BLaER1 treated with 17β-estradiol and CSF1 and Interleukin-3, amounts not matched to agents 10 nM and 100 nM (cell line): ENCODE results near the gene LYPD4.

Experiments used
- H3K27ac ChIP-seq, 11 experiments: shearing (Covaris generic); formaldehyde crosslinking; 2 replicates each; pipeline ENCODE4 v1.8.1; 2022
- H3K27me3 ChIP-seq, 11 experiments: shearing (Covaris generic); formaldehyde crosslinking; 2 replicates each; pipeline ENCODE4 v1.8.1; 2022
- H3K36me3 ChIP-seq, 11 experiments: shearing (Covaris generic); formaldehyde crosslinking; 2 replicates each; pipeline ENCODE4 v1.8.1; 2022
- H3K4me1 ChIP-seq, 10 experiments: shearing (Covaris generic); formaldehyde crosslinking; 2 replicates each; pipeline ENCODE4 v1.8.1; 2022
- H3K4me2 ChIP-seq, 11 experiments: shearing (Covaris generic); formaldehyde crosslinking; 2 replicates each; pipeline ENCODE4 v1.8.1; 2022
- H3K4me3 ChIP-seq, 10 experiments: shearing (Covaris generic); formaldehyde crosslinking; 2 replicates each; pipeline ENCODE4 v1.8.1; 2022
- H3K9ac ChIP-seq, 11 experiments: shearing (Covaris generic); formaldehyde crosslinking; 2 replicates each; pipeline ENCODE4 v1.8.1; 2022
- H3K9me3 ChIP-seq, 11 experiments: shearing (Covaris generic); formaldehyde crosslinking; replicated peaks in 1 of 11; 2 replicates each; pipeline ENCODE4 v1.8.1; 2022
- H4K20me1 ChIP-seq, 11 experiments: shearing (Covaris generic); formaldehyde crosslinking; 2 replicates each; pipeline ENCODE4 v1.8.1; 2022
- Cebpa-rat ChIP-seq, 11 experiments: shearing (Covaris generic); IDR thresholded peaks; 2 replicates each; pipeline ENCODE4 v1.8.1; 2022

The LYPD4 gene

GRCh38 chr19:41839211-41839610 lies 5.3 kb downstream of the LYPD4 start:
- no peaks in the 10 kb centered on the region for H3K27me3 ChIP-seq
- H3K4me3 ChIP-seq, result no peak overlapping the region
- no peaks in the 10 kb centered on the region for H4K20me1 ChIP-seq
- H3K9ac ChIP-seq, result no peak overlapping the region
- peaks cover 0 to 8% (median 5%) of the 10 kb centered on the region in 10 experiments; a peak in 8 of 20 replicates for H3K4me1 ChIP-seq
- H3K36me3 ChIP-seq, result no peaks in the 10 kb centered on the region
- TF ChIP-seq Cebpa-rat (IDR thresholded peaks at IDR 0.05), result no peak
- no peak overlapping the region for H3K27ac ChIP-seq
- H3K4me2 ChIP-seq, result no peak overlapping the region
- H3K9me3 ChIP-seq, result peaks cover 0 to 6% (median 1%) of the 10 kb centered on the region in 11 experiments; a peak in 7 of 22 replicates

DNA sequence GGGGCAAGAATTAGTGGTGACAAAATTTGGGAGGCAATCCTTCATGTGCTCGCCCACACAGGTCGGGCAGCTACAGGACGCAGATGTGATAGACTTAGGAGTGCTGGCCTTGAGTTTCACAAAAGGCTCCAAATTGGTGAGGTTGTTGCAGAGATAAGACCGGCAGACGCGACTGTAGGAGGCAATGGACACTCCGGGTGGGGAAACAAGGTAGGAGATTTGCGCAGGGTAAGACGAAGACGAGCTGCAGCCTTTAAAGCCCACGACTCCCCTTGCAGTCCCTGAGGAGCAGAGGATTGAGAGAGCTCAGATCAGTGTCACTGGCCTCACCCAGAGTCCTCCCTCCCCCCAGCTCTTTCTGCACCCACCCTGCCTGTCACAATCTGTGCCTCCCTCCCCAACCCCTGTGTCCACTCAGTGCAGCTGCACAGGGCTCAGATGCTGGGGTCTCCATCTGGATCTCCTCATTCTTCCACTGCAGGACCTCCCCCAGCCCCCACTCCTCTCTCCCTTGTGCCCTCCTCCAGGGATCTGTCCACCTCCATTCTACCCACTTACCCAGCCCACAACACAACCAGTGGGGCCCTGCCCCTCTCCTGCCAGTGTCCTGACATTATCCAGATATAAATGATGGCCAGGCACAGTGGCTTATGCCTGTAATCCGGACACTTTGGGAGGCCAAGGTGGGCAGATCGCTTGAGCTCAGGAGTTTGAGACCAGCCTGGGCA lies 6.3 kb downstream of the LYPD4 start:
- Histone ChIP-seq H3K4me3 (no peak overlapping the region), H3K9me3 (no peaks in the 10 kb centered on the region), H3K9ac (no peak overlapping the region), H3K27me3 (no peaks in the 10 kb centered on the region), H3K4me1 (peaks cover 0 to 8% (median 5%) of the 10 kb centered on the region in 10 experiments; a peak in 8 of 20 replicates), H3K4me2 (peak overlapping the region in 2 of 11 experiments; percentile 19 to 24; a peak in 2 of 22 replicates), H3K36me3 (no peaks in the 10 kb centered on the region), H4K20me1 (no peaks in the 10 kb centered on the region), H3K27ac (no peak overlapping the region)
- no peak for TF ChIP-seq Cebpa-rat (IDR thresholded peaks at IDR 0.05)

- Histone ChIP-seq H3K27me3 (no peaks in the 10 kb centered on the region), H3K4me3 (no peak overlapping the region), H3K4me2 (peak overlapping the region in 1 of 11 experiments; percentile 4; a peak in 1 of 22 replicates), H3K27ac (no peak overlapping the region), H3K9me3 (no peaks in the 10 kb centered on the region), H4K20me1 (no peaks in the 10 kb centered on the region), H3K4me1 (peaks cover 0 to 12% (median 8%) of the 10 kb centered on the region in 10 experiments; a peak in 12 of 20 replicates), H3K9ac (no peak overlapping the region), H3K36me3 (no peaks in the 10 kb centered on the region)
- TF ChIP-seq Cebpa-rat (IDR thresholded peaks at IDR 0.05), result no peak
These were observed 23.3 kb downstream of the LYPD4 start for GRCh38 chr19:41821003-41821735.

- Histone ChIP-seq H3K9ac (no peak overlapping the region), H3K27me3 (no peaks in the 10 kb centered on the region), H3K27ac (no peak overlapping the region), H3K4me2 (no peak overlapping the region), H3K4me1 (peaks cover 13 to 46% (median 35%) of the 10 kb centered on the region in 10 experiments), H3K9me3 (no peaks in the 10 kb centered on the region), H3K36me3 (no peaks in the 10 kb centered on the region), H3K4me3 (no peak overlapping the region), H4K20me1 (no peaks in the 10 kb centered on the region)
- TF ChIP-seq Cebpa-rat (IDR thresholded peaks at IDR 0.05), result no peak
These were observed 27.7 kb downstream of the LYPD4 start for GRCh38 chr19:41816761-41817160.

GRCh38 chr19:41815301-41815700 lies 29.2 kb downstream of the LYPD4 start:
- Histone ChIP-seq H3K4me3 (no peak overlapping the region), H3K9me3 (no peaks in the 10 kb centered on the region), H4K20me1 (no peaks in the 10 kb centered on the region), H3K27ac (no peak overlapping the region), H3K27me3 (no peaks in the 10 kb centered on the region), H3K4me1 (peaks cover 28 to 59% (median 47%) of the 10 kb centered on the region in 10 experiments), H3K36me3 (no peaks in the 10 kb centered on the region), H3K9ac (no peak overlapping the region), H3K4me2 (peak overlapping the region in 8 of 11 experiments; percentile 5 to 58 (median 30); a peak in 7 of 22 replicates)
- TF ChIP-seq Cebpa-rat (IDR thresholded peaks at IDR 0.05), result no peak

DNA sequence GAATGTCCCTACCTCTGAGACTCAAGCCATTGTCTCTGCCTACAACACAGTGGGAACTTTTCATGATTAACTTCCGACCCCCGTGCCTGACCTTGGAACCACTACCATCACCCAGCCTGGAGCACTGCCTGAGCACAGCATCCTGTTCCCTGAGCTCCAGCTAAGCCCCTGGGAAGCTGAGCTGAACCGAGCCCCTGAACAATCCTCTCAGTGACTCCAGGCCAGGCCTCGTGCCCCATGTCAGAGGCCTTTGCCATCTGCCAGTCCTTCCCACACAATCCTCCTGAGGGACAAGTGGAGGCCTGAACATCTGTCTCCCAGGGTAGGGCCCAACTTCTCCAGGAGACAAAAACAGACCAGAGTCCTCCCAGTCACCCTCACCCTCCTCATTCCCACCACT lies 30.6 kb downstream of the LYPD4 start:
- no peak overlapping the region for H3K27ac ChIP-seq
- H3K4me3 ChIP-seq, result no peak overlapping the region
- H3K27me3 ChIP-seq, result no peaks in the 10 kb centered on the region
- no peak overlapping the region for H3K9ac ChIP-seq
- H3K9me3 ChIP-seq, result no peaks in the 10 kb centered on the region
- TF ChIP-seq Cebpa-rat (IDR thresholded peaks at IDR 0.05), result no peak
- no peaks in the 10 kb centered on the region for H3K36me3 ChIP-seq
- H4K20me1 ChIP-seq, result no peaks in the 10 kb centered on the region
- H3K4me2 ChIP-seq, result peak overlapping the region in 9 of 11 experiments; percentile 5 to 58 (median 33); a peak in 15 of 22 replicates
- H3K4me1 ChIP-seq, result peaks cover 36 to 62% (median 58%) of the 10 kb centered on the region in 10 experiments

DNA sequence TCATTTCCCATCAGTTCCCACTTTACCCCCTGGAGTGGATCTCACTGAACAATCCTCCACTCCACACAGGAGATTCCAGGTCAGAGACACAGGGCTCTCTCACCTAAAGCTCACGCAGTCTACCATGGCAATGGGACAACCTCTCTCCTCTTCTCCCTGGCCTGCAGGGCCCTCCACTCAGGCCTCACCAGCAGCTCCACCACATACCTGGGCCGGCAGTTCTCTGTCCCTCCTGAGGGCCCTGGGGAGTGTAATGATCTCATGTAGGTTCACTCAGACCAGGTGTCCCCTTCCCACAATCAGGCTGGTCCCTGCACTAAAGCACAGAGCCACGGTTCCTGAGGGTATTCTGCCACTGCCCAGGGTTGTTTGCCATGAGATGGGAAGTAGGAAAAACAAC lies 32.5 kb downstream of the LYPD4 start:
- Histone ChIP-seq H3K9ac (peak overlapping the region in 4 of 11 experiments; percentile 70 to 81 (median 76); a peak in 6 of 22 replicates), H3K4me1 (peaks cover 55 to 82% (median 72%) of the 10 kb centered on the region in 10 experiments), H4K20me1 (no peaks in the 10 kb centered on the region), H3K27me3 (no peaks in the 10 kb centered on the region), H3K36me3 (no peaks in the 10 kb centered on the region), H3K4me2 (peak overlapping the region; percentile 81 to 99 (median 97)), H3K27ac (peak overlapping the region in 9 of 11 experiments; percentile 69 to 92 (median 90); a peak in 15 of 22 replicates), H3K4me3 (no peak overlapping the region), H3K9me3 (no peaks in the 10 kb centered on the region)
- TF ChIP-seq Cebpa-rat (IDR thresholded peaks at IDR 0.05), result no peak

DNA sequence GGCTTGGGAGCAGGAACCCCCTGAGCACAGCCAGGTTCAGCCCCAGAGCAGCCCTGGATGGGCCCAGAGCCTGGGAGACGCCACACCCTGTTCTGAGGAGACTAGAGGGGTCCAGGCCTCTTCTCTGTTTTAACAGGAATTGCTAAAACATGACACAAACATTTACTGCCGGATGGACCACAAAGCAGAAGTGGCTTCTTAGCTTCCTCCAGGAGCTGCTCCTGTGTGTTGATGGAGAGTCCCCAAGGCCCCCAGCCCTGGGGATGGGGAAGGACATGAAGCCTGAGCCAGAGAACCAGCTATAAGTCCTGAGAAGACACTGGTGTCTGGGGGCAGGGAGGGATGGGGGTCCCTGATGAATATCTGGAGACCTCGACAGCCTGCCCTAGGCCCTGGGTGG lies 33.4 kb downstream of the LYPD4 start:
- peak overlapping the region; percentile 81 to 99 (median 97) for H3K4me2 ChIP-seq

GRCh38 chr19:41810301-41810700 lies 34.2 kb downstream of the LYPD4 start:
- Histone ChIP-seq H3K4me1 (peaks cover 64 to 91% (median 72%) of the 10 kb centered on the region in 10 experiments), H3K9me3 (no peaks in the 10 kb centered on the region), H3K36me3 (no peaks in the 10 kb centered on the region), H3K4me3 (peak overlapping the region in 8 of 10 experiments; percentile 17 to 59 (median 42); a peak in 13 of 20 replicates), H3K9ac (peak overlapping the region; percentile 67 to 81 (median 76)), H3K4me2 (peak overlapping the region; percentile 81 to 99 (median 97)), H4K20me1 (no peaks in the 10 kb centered on the region), H3K27me3 (no peaks in the 10 kb centered on the region), H3K27ac (peak overlapping the region; percentile 69 to 92 (median 90))
- no peak for TF ChIP-seq Cebpa-rat (IDR thresholded peaks at IDR 0.05)

More for the DNA sequence above, 33.4 kb downstream of the LYPD4 start:
- Histone ChIP-seq H3K27ac (peak overlapping the region; percentile 69 to 92 (median 90)), H3K4me1 (peaks cover 60 to 86% (median 72%) of the 10 kb centered on the region in 10 experiments), H3K36me3 (no peaks in the 10 kb centered on the region), H4K20me1 (no peaks in the 10 kb centered on the region), H3K4me3 (peak overlapping the region in 8 of 10 experiments; percentile 17 to 59 (median 42); a peak in 13 of 20 replicates), H3K27me3 (no peaks in the 10 kb centered on the region), H3K9ac (peak overlapping the region; percentile 67 to 81 (median 76); a peak in 21 of 22 replicates), H3K9me3 (no peaks in the 10 kb centered on the region)
- TF ChIP-seq Cebpa-rat (IDR thresholded peaks at IDR 0.05), result peak in 1 of 11 experiments; percentile 22; a peak in 1 of 22 replicates
